Measurements from ENCODE around the gene NOL6. TPM values are rescaled to one million over a fixed set of nuclear protein-coding genes. Genes with fewer than 3 reads are reported as not detected.
A peak's percentile ranks its signal among the peaks of the same experiment; 100 is the strongest.

NOL6 gene
- polyA plus RNA-seq, 1 donor from 2014 or later: 18.9 TPM

DNA sequence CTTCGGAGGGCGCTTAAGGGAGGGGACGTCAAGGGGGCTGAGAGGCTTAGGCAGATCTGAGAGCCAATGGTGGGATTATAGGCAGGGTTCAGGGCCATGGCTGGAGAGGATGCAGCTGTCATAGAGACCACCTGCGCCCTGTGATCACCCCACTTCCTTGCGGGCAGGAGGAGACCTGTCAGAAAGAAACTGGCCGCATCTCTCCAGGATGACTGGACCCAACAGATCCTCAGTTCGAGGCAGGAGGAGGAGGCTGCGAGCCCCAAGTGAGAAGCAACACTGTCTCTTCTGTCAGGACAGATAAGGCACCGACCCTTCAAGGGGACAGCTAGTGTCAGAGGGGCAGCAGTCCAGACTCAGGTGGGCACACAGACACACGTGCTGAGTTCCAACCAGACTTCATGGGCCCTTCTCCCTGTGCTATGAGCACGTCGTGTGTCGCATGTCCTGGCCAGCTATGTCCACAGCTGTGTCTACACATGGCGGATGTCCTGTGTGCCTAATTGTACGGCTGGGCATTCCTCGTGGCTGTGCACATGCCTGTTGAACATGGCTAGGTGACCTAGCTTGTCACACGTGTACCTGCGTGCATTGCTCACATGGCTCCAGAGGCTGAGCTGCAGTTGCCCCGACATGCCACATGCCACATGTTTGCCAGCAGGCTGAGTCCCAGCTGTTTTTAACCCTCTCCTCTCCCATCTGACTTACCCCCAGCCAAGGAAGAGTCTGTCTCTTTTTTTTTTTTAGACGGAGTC is 25.7 kb downstream of the NOL6 start:
- H3K36me3 Mint-ChIP-seq: peaks cover 2% of the 10 kb centered on the region
- H3K27me3 Mint-ChIP-seq: no peaks in the 10 kb centered on the region
- peak overlapping the region; percentile 67 to 88 (median 87) for H3K4me3 Mint-ChIP-seq
- no peaks in the 10 kb centered on the region for H3K9me3 Mint-ChIP-seq
- H3K4me1 Mint-ChIP-seq: peaks cover 11 to 24% (median 23%) of the 10 kb centered on the region in 3 donors
- peak overlapping the region in 1 of 3 donors; percentile 67 for H3K27ac Mint-ChIP-seq

DNA sequence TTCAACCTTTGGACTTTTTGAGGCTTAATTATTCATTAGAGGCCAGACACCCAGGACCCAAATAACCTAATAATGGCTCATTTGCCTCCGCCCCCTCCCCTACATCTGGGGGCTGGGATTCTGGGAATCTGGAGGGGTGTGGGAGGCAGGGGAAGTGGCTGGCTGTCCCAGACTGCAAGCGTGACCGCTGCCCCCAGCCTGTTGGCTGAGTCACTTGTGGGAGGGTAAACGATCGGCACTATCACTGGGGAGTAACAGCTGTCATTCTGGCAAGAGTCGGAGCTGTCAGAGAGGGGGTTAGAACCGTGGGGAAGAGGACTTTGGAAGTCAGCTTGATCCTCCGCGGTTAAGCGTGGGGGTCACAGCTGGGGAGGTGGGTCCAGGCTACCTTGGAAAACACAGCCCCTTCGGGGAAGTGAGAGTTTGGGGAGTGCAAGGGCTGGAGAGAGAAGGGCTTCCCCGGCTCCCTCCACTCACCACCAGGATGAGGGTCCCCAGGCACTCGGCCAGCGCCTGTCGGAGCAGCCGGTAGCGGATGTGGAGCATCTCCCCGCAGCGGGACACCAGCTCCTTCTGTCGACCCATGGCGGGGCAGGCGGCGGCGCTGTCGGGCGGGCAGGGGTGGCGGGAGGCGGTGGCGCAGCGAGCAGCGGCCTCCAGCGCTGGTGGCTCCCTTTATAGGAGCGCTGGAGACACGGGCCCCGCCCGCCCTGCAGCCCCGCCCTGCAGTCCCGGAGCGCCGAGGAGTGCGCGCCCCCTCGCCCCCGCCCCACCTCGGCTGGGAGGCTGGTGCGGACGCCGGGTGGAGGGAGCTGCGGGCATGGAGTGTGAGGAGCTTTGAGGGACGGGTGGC is 26.6 kb downstream of the NOL6 start, which contains the start of gene AQP3:
TSS of gene AQP3 (minus strand) at position 648 of the 853 bp plus-strand sequence. CDS start at position 585, 63 bp downstream.
- Mint-ChIP-seq H3K4me3 (peak within 1 kb of the TSS; percentile 67 to 96 (median 88)), H3K27me3 (no peaks in the 10 kb centered on the region), H3K27ac (peak within 1 kb of the TSS in 2 of 3 donors; percentile 26 to 90), H3K9me3 (no peaks in the 10 kb centered on the region), H3K4me1 (peaks cover 11 to 19% (median 18%) of the 10 kb centered on the region in 3 donors), H3K36me3 (peaks cover 2% of the 10 kb centered on the region)

DNA sequence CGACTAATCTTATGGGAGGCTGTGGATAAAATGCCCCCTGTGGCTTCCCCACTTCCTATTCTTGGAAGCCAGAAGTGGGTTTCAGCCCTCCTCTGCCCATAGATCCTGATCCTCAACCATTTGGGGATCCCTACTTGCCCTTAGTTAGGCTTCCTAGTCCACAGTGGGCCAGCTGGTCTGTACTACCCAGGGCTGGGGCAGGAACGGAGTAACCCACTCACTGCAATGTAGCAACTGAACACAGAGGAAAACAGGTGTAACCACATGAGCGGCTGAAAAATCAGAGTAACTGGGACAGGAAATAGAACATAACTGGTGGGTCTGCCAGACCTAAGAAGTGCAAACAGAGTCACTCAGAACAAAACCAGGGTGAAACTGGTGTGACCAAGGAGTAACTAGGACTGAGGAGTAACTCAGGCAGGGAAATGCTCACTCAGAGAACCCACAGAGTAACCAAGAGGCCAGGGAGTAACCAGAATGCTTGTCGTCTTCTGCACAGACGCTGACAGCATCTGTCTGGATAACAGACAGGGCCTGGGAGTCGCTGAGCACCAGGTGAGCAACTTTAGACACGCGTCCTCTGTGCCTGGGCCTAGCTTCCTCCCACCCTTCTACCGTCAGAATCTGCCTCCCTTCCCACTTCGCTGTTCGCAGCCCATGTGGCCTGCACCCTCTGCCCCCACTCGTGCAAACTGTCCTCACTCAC is 27.3 kb downstream of the NOL6 start:
- Mint-ChIP-seq H3K4me1 (peaks cover 11 to 19% (median 18%) of the 10 kb centered on the region in 3 donors), H3K36me3 (peaks cover 2% of the 10 kb centered on the region), H3K9me3 (no peaks in the 10 kb centered on the region), H3K4me3 (peak overlapping the region; percentile 67 to 96 (median 88)), H3K27me3 (no peaks in the 10 kb centered on the region), H3K27ac (peak overlapping the region in 2 of 3 donors; percentile 26 to 90)

DNA sequence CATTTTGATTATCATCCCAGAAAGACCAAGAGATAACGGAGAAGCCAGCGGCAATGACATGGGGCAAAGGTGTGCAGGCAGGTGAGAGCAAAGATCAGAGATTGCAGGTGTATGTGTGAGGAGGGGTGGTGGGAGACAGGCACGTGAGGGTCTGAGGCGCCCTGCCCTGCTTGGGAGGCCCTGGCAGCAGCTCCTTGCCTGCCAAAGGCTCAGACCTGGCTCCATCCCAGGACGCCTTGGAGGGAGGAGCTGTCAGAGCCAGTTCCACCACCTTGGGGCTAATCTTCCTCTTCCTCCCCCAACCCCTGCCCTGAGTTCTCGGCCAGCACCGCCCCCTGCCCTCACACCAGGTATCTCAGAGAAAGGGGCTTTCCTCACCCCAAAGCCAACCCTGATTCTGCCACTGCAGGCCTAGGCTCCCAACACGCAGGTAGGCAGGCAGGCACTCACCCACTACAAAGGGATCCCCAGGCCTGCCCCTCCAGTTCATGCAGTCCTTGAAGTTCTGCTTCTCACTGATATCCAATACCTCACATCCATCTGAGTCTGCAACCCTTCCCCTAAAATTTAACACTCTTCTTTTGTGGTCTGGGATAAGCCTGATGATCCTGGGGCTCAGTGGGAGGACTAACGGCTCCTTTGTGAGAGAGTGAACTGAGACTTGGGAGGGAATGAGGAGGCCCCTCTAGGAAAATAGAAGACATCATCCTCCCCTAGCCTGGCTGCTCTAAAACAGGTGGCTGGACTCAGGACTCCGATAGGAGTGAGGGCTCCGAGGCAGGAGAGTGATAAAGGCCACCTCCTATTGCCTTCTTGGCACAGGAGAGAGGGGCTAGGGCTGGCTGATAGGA is 28.1 kb downstream of the NOL6 start:
- Mint-ChIP-seq H3K4me1 (peaks cover 11 to 19% (median 18%) of the 10 kb centered on the region in 3 donors), H3K27ac (peak overlapping the region in 2 of 3 donors; percentile 26 to 90)

GRCh38 chr9:33443464-33444154 is 30.1 kb downstream of the NOL6 start:
- H3K27ac Mint-ChIP-seq: peak overlapping the region in 1 of 3 donors; percentile 16
- peaks cover 4% of the 10 kb centered on the region for H3K36me3 Mint-ChIP-seq
- H3K4me3 Mint-ChIP-seq: peak overlapping the region in 1 of 4 donors; percentile 72
- H3K27me3 Mint-ChIP-seq: no peaks in the 10 kb centered on the region
- H3K4me1 Mint-ChIP-seq: peaks cover 11 to 19% (median 18%) of the 10 kb centered on the region in 3 donors
- H3K9me3 Mint-ChIP-seq: no peaks in the 10 kb centered on the region

More for the DNA sequence above, 28.1 kb downstream of the NOL6 start:
- Mint-ChIP-seq H3K9me3 (no peaks in the 10 kb centered on the region), H3K36me3 (peaks cover 2% of the 10 kb centered on the region), H3K4me3 (peak overlapping the region; percentile 67 to 96 (median 84)), H3K27me3 (no peaks in the 10 kb centered on the region)

DNA sequence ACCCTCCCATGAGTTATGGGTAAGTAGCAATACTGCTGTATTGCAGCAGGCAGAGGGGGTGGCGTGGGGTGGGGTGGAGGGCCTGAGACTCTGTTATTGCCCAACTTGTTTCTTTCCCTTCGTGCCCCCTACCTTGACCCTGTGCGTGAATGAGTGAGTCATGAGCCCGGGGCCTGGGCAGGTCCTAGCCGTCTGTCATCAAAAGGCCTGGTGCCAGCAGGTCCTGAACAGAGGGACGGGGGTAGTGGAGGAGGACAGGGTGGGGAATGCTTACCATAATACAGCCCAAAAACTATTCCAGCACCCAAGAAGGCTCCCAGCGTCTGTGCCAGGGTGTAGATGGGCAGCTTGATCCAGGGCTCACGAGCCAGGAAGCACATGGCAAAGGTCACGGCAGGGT is 30.7 kb downstream of the NOL6 start:
- H3K9me3 Mint-ChIP-seq: no peaks in the 10 kb centered on the region
- peaks cover 13 to 19% (median 17%) of the 10 kb centered on the region in 3 donors for H3K4me1 Mint-ChIP-seq
- peaks cover 3% of the 10 kb centered on the region for H3K36me3 Mint-ChIP-seq
- H3K27me3 Mint-ChIP-seq: no peaks in the 10 kb centered on the region
- H3K4me3 Mint-ChIP-seq: no peak overlapping the region
- peak overlapping the region in 1 of 3 donors; percentile 16 for H3K27ac Mint-ChIP-seq

DNA sequence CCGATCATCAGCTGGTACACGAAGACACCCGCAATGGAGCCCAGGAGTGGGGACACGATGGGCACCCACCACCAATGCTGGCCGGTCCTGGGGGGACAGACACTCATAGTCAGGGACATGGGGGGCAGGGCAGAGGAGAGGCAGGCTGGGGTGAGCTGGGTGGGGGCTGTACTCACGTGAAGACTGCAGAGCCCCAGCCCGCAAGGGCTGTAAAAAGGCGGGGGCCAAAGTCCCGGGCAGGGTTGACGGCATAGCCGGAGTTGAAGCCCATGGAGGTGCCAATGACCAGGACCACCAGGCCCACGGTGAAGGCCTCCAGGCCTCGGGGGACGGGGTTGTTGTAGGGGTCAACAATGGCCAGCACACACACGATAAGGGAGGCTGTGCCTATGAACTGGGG is 31.6 kb downstream of the NOL6 start:
- H3K9me3 Mint-ChIP-seq: no peaks in the 10 kb centered on the region
- H3K4me1 Mint-ChIP-seq: peaks cover 16 to 18% (median 17%) of the 10 kb centered on the region in 3 donors
- peaks cover 3% of the 10 kb centered on the region for H3K36me3 Mint-ChIP-seq
- H3K27me3 Mint-ChIP-seq: no peaks in the 10 kb centered on the region
- no peak overlapping the region for H3K27ac Mint-ChIP-seq
- no peak overlapping the region for H3K4me3 Mint-ChIP-seq

DNA sequence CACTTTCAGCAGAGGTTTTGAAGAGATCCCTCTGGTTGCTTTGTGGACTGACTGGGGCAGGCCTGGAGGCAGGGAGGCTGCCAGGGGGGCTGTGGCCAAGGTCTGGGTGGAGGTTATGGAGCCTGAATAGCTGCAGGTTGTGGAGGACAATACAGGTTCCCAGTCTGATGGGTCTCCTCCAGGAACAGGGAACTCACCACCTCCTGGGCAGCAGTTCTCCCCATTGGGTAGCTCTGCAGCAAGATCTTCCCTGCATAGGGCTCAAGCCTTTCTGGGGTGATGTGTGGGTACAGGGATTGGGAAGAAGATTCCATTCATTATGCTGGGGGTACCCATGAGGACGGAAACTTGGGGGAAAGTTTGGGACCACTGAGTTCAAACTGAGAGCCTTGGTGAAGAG is 33.1 kb downstream of the NOL6 start:
- peaks cover 5 to 6% (median 6%) of the 10 kb centered on the region in 3 donors for H3K4me1 Mint-ChIP-seq

GRCh38 chr9:33440204-33440603 is 33.5 kb downstream of the NOL6 start:
- Mint-ChIP-seq H3K4me1 (peaks cover 5 to 6% (median 5%) of the 10 kb centered on the region in 3 donors), H3K9me3 (no peaks in the 10 kb centered on the region), H3K27ac (no peak overlapping the region), H3K27me3 (peaks cover 4% of the 10 kb centered on the region), H3K36me3 (peaks cover 3% of the 10 kb centered on the region), H3K4me3 (no peak overlapping the region)

More for the DNA sequence above, 33.1 kb downstream of the NOL6 start:
- Mint-ChIP-seq H3K4me3 (peak overlapping the region in 1 of 4 donors; percentile 28), H3K9me3 (no peaks in the 10 kb centered on the region), H3K27me3 (peaks cover 4% of the 10 kb centered on the region), H3K36me3 (peaks cover 3% of the 10 kb centered on the region), H3K27ac (no peak overlapping the region)

DNA sequence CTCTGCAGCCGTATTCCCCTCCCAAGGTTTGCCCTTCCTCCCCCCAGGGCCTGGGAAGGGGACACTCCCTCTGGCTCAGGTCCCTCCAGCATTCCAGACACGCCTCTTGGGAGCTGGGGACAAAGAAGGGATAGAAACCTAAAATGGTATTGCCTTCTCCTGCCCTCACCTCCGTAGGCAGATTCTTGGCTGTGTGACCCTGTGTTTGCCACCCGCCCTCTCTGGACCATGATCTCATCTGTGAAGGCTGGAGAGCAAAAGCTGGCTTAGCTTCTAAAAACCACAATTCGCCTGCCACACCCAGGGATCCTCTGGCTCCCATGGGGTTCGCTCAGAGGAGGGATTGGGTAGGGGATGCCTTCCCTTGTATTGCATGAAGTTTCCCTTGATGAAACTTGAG is 34.0 kb downstream of the NOL6 start:
- Mint-ChIP-seq H3K27ac (no peak overlapping the region), H3K36me3 (peaks cover 3% of the 10 kb centered on the region), H3K4me1 (peaks cover 4 to 5% (median 5%) of the 10 kb centered on the region in 3 donors), H3K4me3 (no peak overlapping the region), H3K9me3 (no peaks in the 10 kb centered on the region), H3K27me3 (peaks cover 4% of the 10 kb centered on the region)

DNA sequence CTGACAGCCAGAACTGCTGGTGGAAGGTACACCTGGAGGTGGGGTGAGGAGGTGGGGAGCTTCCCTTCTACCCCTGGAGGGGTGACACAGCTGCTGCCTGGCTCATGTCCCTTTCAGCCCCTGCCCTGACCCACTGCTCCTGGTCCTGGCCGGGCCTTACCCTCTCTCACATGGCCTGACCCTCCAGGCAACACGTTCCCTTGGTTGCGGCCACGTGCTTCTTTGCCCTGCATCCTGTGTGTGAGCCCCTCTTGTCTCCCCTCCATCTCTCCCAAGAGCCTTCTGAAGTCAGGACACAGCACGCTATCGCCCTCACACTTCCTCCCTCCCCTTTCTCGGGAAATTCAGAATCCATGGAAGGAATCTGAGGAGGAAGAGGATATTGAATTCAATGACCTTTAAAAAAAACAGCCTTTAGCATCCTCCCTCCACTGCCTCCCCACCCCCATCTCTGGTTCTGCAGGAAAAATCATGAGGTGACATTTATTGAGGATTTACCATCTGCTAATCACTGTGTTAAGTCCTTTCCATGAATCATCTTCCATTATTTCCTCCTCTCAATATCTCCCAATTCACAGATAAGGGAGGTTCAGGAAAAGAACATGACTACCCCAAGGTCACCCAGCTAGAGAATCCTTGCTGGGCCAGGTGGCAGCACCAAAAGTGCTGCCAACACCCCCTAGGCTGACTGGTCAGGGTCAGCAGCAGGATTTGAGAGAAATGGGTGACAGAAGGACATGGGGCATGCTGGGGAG is 34.6 kb downstream of the NOL6 start:
- Mint-ChIP-seq H3K4me1 (peaks cover 3 to 5% (median 4%) of the 10 kb centered on the region in 3 donors), H3K27ac (no peak overlapping the region), H3K4me3 (no peak overlapping the region)

DNA sequence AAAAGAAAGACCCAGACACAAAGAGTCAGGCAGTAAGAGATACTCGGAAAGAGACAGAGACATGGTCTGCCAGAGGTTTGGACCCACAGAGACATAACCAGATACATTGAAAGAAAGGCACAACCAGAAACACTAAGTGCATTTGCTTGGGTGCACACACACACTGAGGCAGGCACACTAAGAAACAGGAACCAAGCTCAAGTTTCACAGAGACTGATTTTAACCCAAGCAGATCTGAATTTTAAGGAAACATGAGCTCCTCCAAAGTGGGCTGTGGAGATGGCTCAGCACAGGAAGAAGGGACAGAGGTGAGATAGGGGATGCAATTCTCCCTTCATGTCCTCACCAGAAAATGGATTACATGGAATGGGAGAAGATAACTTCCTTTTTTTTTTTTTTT is 35.8 kb downstream of the NOL6 start:
- Mint-ChIP-seq H3K4me3 (no peak overlapping the region), H3K4me1 (peaks cover 3 to 5% (median 4%) of the 10 kb centered on the region in 3 donors)

More for the DNA sequence above, 34.6 kb downstream of the NOL6 start:
- peaks cover 3% of the 10 kb centered on the region for H3K36me3 Mint-ChIP-seq
- peaks cover 4% of the 10 kb centered on the region for H3K27me3 Mint-ChIP-seq
- no peaks in the 10 kb centered on the region for H3K9me3 Mint-ChIP-seq

DNA sequence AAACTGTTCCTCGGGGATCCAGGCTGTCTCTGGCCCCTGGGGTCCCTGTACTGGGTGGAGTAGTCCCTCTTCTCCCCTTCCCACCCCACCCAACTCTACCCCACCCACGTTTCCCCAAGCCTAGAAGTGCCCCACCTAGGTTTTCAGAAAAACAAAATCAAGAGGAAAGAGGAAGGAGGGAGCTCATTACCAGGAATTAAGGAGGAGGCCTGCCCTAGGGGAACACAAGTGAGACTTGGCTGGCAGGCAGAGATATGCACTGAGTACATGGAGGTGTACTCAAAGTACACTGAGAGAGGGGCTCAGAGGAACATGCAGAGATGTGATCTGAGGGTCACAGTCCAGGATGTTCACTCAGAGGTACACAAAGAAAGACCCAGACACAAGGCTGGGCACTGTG is 36.5 kb downstream of the NOL6 start:
- Mint-ChIP-seq H3K27me3 (peaks cover 4% of the 10 kb centered on the region), H3K4me3 (peak overlapping the region in 1 of 4 donors; percentile 43), H3K36me3 (peaks cover 3% of the 10 kb centered on the region), H3K27ac (no peak overlapping the region), H3K4me1 (peaks cover 3 to 5% (median 4%) of the 10 kb centered on the region in 3 donors), H3K9me3 (no peaks in the 10 kb centered on the region)

More for the DNA sequence above, 35.8 kb downstream of the NOL6 start:
- no peaks in the 10 kb centered on the region for H3K9me3 Mint-ChIP-seq
- H3K36me3 Mint-ChIP-seq: peaks cover 3% of the 10 kb centered on the region
- no peak overlapping the region for H3K27ac Mint-ChIP-seq
- H3K27me3 Mint-ChIP-seq: peaks cover 4% of the 10 kb centered on the region
